Epithelial cell of esophagus (primary cell): ENCODE data around the gene ETNK2.

Source experiments
- DNase-seq: peaks from one replicate; pipeline ENCODE4 v3.0.0; 2010; ENCODE audit warnings: low read depth
- H3K4me3 ChIP-seq: 2 replicates; pipeline ENCODE4 v1.5.1; 2011; ENCODE audit warnings: mild to moderate bottlenecking, low read length, control low read depth
- TF ChIP-seq, protein P1 (sequence below): IDR thresholded peaks from 2 replicates; pipeline ENCODE4 v1.5.1; 2011; ENCODE audit warnings: low read depth, mild to moderate bottlenecking, low read length, control low read depth, inconsistent platforms; ENCODE audit not compliant: insufficient read depth; ENCODE audit errors: missing control alignments

ETNK2 gene

DNA sequence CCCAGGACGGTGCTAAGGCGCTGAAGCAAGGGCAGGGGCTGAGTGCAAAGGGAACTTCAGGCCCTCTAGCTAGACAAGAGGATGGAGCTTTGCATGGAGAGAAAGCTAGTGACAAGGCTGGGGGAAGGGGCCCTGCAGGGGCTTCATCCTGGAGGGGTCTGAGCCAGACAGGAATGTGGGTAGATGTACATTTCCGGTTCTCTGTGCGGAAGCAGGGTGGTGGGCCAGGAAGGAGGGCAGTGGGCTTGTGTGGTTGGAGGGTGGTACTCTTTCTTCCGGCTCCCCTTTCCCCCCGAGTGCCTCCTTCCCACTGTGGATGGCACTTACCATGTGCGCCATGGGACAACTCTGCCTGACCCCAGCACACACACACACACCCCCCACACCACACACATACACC, 42.9 kb upstream of the ETNK2 start:
- no peak overlapping the region for H3K4me3 ChIP-seq
- TF ChIP-seq, protein P1, sequence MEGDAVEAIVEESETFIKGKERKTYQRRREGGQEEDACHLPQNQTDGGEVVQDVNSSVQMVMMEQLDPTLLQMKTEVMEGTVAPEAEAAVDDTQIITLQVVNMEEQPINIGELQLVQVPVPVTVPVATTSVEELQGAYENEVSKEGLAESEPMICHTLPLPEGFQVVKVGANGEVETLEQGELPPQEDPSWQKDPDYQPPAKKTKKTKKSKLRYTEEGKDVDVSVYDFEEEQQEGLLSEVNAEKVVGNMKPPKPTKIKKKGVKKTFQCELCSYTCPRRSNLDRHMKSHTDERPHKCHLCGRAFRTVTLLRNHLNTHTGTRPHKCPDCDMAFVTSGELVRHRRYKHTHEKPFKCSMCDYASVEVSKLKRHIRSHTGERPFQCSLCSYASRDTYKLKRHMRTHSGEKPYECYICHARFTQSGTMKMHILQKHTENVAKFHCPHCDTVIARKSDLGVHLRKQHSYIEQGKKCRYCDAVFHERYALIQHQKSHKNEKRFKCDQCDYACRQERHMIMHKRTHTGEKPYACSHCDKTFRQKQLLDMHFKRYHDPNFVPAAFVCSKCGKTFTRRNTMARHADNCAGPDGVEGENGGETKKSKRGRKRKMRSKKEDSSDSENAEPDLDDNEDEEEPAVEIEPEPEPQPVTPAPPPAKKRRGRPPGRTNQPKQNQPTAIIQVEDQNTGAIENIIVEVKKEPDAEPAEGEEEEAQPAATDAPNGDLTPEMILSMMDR = no peak
- DNase-seq = no peak

DNA sequence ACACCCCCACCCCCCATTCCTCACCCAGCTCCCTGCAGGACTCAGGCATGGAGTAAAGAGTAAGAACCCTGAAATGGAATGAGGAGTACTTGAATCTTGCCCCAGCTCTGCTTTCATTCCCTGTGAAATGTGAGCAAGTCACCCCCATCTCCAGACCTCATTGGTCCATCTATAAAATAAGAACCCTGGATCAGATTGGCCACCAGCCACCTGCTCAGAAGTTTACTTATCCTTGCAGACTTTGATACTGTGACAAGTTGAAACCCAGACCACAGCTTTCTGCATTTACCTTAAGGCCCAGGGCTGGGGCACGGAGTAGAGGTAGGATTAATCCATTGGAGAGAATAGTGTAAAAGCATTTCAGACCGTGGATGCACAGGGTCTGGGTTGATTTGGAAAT, 42.2 kb upstream of the ETNK2 start:
- H3K4me3 ChIP-seq = no peak overlapping the region
- TF ChIP-seq, protein P1 = no peak
- no peak for DNase-seq

DNA sequence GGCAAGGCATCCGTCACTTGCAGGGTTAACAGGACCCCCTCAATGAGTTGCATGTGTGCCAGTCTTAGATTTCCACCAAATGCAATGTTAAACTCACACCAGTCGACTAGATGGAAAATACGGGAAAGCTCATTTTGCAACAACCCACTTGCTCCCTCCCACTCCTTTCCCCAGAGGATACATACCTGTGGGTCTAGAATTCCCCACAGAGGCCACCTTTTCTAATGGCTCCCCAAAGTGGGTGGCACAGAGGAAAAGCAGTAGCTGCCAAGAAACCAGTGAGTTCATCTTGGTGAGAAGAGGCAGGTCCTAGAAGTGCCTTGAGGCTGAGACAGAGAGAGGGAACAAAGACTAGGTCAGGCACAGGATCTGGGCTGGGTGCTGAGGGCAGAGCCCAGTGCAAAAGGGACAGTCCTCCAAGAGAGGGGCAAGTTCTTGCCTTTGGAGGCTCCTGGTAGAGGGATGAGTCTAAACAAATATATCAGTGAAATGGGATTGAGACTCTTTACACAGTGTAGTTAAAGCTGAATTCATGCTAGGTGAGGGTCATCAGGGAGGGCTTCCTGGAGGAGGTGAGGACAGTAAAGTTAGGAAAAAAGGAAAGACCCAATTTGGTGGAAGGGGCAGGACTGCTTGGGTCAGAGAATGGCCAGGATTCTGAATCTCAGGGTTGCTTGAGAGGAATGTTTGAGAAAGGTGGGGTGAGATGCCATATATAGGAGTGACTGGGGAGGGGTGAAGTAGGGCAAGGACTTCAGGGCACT, 40.9 kb upstream of the ETNK2 start:
- H3K4me3 ChIP-seq = no peak overlapping the region
- DNase-seq = peak; percentile 30
- TF ChIP-seq, protein P1 = no peak

DNA sequence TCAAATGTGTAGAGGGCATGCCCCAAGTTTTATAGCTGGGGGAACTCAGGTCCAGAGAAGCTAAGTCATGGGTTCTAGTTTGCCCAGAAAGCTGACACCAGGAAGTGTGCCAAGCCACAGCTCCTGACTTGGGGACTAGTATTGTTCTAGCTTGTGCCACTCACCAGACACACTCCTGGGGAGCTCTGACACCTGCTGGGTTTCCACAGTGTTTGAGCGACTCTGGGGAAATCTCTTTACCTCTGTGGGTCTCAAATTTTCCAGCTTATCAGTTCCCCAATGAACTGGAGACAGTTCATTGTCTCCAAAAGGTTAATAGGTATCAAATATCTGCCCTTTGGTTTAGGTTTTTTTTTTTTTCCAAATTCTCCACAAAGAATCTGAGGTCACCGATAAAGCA, 40.2 kb upstream of the ETNK2 start:
- H3K4me3 ChIP-seq = no peak overlapping the region
- TF ChIP-seq, protein P1 = no peak
- no peak for DNase-seq

DNA sequence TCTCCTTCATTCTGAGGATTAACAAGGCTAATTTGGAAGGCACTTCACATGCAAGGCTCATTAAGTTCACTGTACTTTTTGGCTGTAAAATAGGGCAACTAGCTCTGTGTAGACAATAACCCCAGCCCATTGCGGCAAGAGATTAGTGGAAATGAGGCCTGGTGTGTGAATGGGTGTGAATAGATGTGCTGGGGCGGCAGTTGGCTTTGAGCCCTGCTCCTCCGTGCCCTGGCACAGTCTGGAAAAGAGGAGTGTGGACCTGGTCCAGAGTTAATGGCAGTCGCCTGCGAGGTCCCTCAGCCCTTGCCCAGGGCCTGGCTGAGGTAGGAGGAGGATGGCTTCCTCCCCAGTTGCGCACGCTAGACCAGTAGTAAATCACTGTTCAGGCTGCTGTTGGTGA, 39.6 kb upstream of the ETNK2 start:
- no peak for DNase-seq
- TF ChIP-seq, protein P1 = no peak
- H3K4me3 ChIP-seq = no peak overlapping the region

DNA sequence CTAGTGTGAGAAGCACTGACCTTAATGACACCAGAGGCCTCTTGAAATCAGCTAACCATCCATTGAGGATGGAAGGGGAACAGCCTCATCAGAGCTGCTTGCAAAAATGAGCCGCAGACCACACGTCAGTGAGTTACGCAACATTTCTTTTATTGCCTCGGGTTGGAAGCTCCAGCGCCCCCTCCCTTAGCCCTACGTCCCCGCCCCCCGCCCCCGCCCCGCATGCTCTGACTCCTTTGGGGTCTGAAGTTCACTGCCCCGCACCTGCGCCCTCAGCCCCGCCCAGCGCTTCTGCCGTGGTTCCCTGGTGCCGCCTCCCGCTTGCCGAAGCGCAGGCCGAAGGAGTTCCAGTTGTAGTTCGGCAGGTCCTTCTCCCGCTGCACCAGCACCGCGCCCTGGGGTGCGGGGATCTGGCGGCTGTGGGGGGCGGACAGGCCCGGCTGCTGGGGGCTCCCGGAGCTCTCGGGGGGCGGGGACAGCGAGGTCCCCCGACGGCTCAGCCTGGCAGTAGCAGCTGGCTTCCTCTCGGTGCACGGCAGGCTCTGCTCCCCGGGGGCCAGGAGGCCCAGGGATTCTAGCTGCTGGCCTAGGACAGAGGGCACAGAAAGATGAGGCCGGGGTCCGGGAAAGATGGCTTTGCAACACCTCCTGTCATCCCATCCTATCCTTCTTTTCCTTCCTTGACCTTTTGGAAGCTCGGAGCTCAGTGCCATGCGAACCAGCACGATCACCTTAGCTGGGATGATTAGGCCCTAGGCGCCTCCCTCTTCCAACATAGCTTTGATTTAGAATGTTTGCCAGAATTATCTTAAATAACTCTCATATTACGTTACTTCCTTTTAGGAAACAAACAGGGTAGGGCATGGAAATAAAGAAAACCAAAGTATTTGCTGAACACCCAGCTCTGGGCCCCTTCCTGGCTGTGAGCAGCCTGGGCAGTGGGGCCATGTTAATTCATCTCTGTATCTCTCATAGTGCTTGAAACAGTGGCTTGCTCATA, 38.7 kb upstream of the ETNK2 start:
- no peak overlapping the region for H3K4me3 ChIP-seq
- DNase-seq = peak; percentile 62
- TF ChIP-seq, protein P1 = no peak
